ENCODE data around the gene SAT2.

- TF ChIP-seq CTCF (IDR thresholded peaks at IDR 0.05) (no peak), POLR2AphosphoS5 (IDR thresholded peaks at IDR 0.05) (no peak), EP300 (IDR thresholded peaks at IDR 0.05) (no peak), POLR2A (IDR thresholded peaks at IDR 0.05) (no peak)
Observed at GRCh38 chr17:7592422-7593021, 35.1 kb downstream of the SAT2 start.
